ENCODE measurements around the gene GRAMD2A. TPM values are rescaled to one million over a fixed set of nuclear protein-coding genes. Genes with fewer than 3 reads are reported as not detected.

Gene GRAMD2A
- total RNA-seq, 1 donor from 2014 or later: not detected

- H3K27ac Mint-ChIP-seq (ENCODE audit: unreplicated experiment): no peak overlapping the region
- no peaks in the 10 kb centered on the region for H3K9me3 Mint-ChIP-seq (ENCODE audit: unreplicated experiment)
- H3K36me3 Mint-ChIP-seq (ENCODE audit: unreplicated experiment): no peaks in the 10 kb centered on the region
- peaks cover 16% of the 10 kb centered on the region for H3K4me1 Mint-ChIP-seq (ENCODE audit: unreplicated experiment)
- H3K4me3 Mint-ChIP-seq (ENCODE audit: unreplicated experiment): no peak overlapping the region
- DNase-seq (ENCODE audit: extremely low spot score, unreplicated experiment): no peak
- no peak for TF ChIP-seq CTCF (IDR thresholded peaks at IDR 0.05)
- peaks cover 6% of the 10 kb centered on the region for H3K27me3 Mint-ChIP-seq (ENCODE audit: unreplicated experiment)
These were observed 30.1 kb downstream of the GRAMD2A start for GRCh38 chr15:72167445-72167844.

- no peak for TF ChIP-seq CTCF (IDR thresholded peaks at IDR 0.05)
- peaks cover 16% of the 10 kb centered on the region for H3K4me1 Mint-ChIP-seq (ENCODE audit: unreplicated experiment)
- H3K9me3 Mint-ChIP-seq (ENCODE audit: unreplicated experiment): no peaks in the 10 kb centered on the region
- no peak overlapping the region for H3K4me3 Mint-ChIP-seq (ENCODE audit: unreplicated experiment)
- no peaks in the 10 kb centered on the region for H3K36me3 Mint-ChIP-seq (ENCODE audit: unreplicated experiment)
- H3K27ac Mint-ChIP-seq (ENCODE audit: unreplicated experiment): no peak overlapping the region
- H3K27me3 Mint-ChIP-seq (ENCODE audit: unreplicated experiment): peaks cover 6% of the 10 kb centered on the region
- DNase-seq (ENCODE audit: extremely low spot score, unreplicated experiment): no peak
These were observed 30.7 kb downstream of the GRAMD2A start for GRCh38 chr15:72166716-72167417.

- Mint-ChIP-seq H3K4me1 (ENCODE audit: unreplicated experiment) (peaks cover 9% of the 10 kb centered on the region), H3K27me3 (ENCODE audit: unreplicated experiment) (peaks cover 3% of the 10 kb centered on the region), H3K4me3 (ENCODE audit: unreplicated experiment) (no peak overlapping the region), H3K27ac (ENCODE audit: unreplicated experiment) (no peak overlapping the region), H3K36me3 (ENCODE audit: unreplicated experiment) (no peaks in the 10 kb centered on the region), H3K9me3 (ENCODE audit: unreplicated experiment) (no peaks in the 10 kb centered on the region)
- no peak for DNase-seq (ENCODE audit: extremely low spot score, unreplicated experiment)
- no peak for TF ChIP-seq CTCF (IDR thresholded peaks at IDR 0.05)
These were observed 33.9 kb downstream of the GRAMD2A start for GRCh38 chr15:72163719-72164118.

GRCh38 chr15:72162569-72162968 lies 35.0 kb downstream of the GRAMD2A start:
- no peak overlapping the region for H3K27ac Mint-ChIP-seq (ENCODE audit: unreplicated experiment)
- no peak for TF ChIP-seq CTCF (IDR thresholded peaks at IDR 0.05)
- no peaks in the 10 kb centered on the region for H3K4me1 Mint-ChIP-seq (ENCODE audit: unreplicated experiment)

GRCh38 chr15:72161361-72162132 lies 36.0 kb downstream of the GRAMD2A start:
- Mint-ChIP-seq H3K27ac (ENCODE audit: unreplicated experiment) (no peak overlapping the region), H3K36me3 (ENCODE audit: unreplicated experiment) (no peaks in the 10 kb centered on the region), H3K4me3 (ENCODE audit: unreplicated experiment) (no peak overlapping the region), H3K27me3 (ENCODE audit: unreplicated experiment) (peaks cover 3% of the 10 kb centered on the region), H3K9me3 (ENCODE audit: unreplicated experiment) (no peaks in the 10 kb centered on the region), H3K4me1 (ENCODE audit: unreplicated experiment) (no peaks in the 10 kb centered on the region)
- no peak for TF ChIP-seq CTCF (IDR thresholded peaks at IDR 0.05)
- DNase-seq (ENCODE audit: extremely low spot score, unreplicated experiment): peak; percentile 74

More at GRCh38 chr15:72162569-72162968, 35.0 kb downstream of the GRAMD2A start:
- H3K4me3 Mint-ChIP-seq (ENCODE audit: unreplicated experiment): no peak overlapping the region
- H3K36me3 Mint-ChIP-seq (ENCODE audit: unreplicated experiment): no peaks in the 10 kb centered on the region
- H3K27me3 Mint-ChIP-seq (ENCODE audit: unreplicated experiment): peaks cover 3% of the 10 kb centered on the region
- DNase-seq (ENCODE audit: extremely low spot score, unreplicated experiment): no peak
- H3K9me3 Mint-ChIP-seq (ENCODE audit: unreplicated experiment): no peaks in the 10 kb centered on the region

Measured in osteocyte (in vitro differentiated cells).